Body of pancreas (tissue), 4 donors: ENCODE data around the gene PKN1.

Experiments
- POLR2A ChIP-seq, 3 donors: fragments of 450-650 bp; IDR thresholded peaks; one replicate each; pipeline ENCODE4 v1.6.1; 2016; ENCODE audit warnings: antibody characterized with exemption in 3 of 3, mild to moderate bottlenecking in 2 of 3
- TF ChIP-seq, protein P1 (sequence below), 7 experiments: fragments of 450-650 bp in 4 of 7; fragments of 200-600 bp in 3 of 7; sonication (generic) in 3 of 7; IDR thresholded peaks; one replicate each; pipeline ENCODE4 v1.5.1; 2016 to 2019; ENCODE audit warnings: antibody characterized with exemption in 7 of 7

DNA sequence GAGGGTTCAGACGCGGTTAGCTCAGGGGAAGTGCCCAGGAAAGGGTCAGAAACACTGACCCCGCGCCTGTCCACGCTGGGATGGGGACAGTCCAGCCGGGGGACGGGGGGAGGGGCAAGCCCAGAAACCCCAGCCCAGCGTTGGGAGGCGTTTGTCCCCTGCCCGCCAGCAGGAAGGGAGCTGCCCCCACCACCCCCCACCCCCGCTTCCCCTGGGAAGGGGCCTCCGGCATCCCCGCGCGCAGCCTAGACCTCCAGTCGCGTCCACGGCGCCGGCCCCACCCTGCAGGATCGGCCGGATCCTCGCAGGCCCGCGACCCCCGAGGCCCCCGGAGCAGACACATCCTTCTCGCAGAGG lies 62.5 kb downstream of the PKN1 start:
- no peak for TF ChIP-seq POLR2A (IDR thresholded peaks at IDR 0.05)
- TF ChIP-seq, protein P1, sequence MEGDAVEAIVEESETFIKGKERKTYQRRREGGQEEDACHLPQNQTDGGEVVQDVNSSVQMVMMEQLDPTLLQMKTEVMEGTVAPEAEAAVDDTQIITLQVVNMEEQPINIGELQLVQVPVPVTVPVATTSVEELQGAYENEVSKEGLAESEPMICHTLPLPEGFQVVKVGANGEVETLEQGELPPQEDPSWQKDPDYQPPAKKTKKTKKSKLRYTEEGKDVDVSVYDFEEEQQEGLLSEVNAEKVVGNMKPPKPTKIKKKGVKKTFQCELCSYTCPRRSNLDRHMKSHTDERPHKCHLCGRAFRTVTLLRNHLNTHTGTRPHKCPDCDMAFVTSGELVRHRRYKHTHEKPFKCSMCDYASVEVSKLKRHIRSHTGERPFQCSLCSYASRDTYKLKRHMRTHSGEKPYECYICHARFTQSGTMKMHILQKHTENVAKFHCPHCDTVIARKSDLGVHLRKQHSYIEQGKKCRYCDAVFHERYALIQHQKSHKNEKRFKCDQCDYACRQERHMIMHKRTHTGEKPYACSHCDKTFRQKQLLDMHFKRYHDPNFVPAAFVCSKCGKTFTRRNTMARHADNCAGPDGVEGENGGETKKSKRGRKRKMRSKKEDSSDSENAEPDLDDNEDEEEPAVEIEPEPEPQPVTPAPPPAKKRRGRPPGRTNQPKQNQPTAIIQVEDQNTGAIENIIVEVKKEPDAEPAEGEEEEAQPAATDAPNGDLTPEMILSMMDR (IDR thresholded peaks at IDR 0.05): no peak
